ENCODE measurements around the gene PIAS1.
"Not testable (repeated sequence)": the region's sequence is repeated elsewhere in the genome, so short reads cannot be mapped to it uniquely, and the experiment has no call there.

The PIAS1 gene

DNA sequence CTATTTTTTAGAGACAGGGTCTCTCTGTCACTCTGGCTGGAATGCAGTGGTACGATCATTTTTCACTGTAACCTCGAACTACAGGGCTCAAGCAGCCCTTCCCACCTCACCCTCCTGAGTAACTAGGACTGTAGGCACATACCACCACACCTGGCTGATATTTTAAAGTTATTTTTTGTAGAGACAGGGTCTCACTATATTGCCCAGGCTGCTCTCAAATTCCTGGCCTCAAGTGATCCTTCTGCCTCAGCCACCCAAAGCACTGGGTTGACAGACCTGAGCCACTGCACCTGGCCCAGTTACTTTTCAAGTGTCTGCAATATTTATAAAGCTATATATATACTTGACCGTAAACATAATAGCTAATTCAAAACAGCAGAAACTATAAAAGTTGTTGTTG is 75.0 kb downstream of the PIAS1 start:
- DNase-seq: no peak

DNA sequence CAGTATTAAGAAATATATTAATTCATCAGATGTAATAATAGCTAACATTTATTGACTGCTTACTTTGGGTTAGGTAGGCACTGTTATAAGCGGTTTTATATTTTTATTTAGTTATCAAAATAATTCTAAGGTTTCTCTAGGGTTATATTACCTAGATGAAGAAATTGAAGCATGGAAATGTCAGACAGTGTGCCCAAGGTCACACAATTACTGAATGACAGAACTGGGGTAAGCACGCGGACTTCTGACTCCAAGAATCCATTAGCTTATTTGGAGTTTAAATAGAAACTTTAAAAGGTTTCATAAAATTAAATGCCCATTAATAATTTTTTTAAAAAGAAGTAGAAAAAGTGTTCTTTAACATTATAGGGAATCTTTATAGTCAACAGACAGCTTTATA is 76.7 kb downstream of the PIAS1 start:
- no peak for DNase-seq

DNA sequence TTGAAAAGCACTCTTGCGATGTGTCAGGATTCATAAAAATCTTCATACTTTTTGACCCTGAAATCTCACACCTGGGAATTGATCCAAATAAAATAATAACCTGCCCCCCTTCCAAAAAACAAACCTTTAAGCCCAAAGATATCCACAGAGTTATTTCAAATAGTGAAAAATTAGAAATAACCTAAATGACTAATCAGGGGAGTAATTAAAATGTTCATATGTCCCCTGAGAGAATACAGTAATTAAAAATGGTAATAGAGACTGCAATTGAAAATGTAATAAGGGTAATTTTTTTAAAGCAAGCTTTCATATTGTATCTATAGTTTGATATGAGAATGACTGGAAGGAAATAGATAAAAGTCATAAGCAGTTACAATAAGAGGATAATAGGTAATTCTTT is 83.0 kb downstream of the PIAS1 start:
- no peak for DNase-seq

DNA sequence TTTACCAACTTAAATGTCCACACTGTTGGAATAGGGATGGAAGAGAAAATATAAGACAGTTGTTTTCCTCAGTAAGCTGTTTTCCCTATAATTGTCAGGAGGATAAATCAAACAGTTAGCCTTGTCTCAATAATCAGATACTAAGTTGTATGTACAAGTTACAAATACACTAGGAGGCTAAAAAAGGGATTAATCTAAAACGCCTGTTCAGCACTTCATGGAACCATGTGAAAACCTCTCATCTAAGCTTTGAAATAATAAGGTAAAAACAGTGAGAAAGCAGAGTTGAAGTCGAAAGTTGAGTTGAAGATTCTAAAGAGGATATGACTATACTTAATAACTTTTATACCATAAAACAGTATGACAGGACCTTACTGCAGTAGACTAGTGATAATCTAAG is 89.0 kb downstream of the PIAS1 start:
- no peak for DNase-seq

DNA sequence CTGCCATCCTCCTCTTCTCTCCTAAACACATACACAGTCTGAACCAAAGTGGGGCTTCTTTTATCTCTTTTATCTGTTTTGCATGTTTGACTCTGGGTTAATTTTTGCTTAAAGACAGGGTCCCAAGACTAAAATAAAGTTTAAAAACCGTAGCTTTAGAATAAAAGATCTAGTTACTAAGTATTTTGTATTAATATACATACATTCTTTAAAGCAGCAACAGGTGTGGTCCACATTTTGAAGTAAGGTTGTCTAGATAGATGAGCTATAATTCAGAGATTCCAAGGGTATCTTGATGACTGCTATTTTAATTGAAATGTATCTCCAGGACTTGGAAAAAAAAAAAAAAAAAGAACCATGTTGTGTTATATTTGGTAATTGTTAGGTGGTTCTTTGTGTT is 89.7 kb downstream of the PIAS1 start:
- no peak for DNase-seq

DNA sequence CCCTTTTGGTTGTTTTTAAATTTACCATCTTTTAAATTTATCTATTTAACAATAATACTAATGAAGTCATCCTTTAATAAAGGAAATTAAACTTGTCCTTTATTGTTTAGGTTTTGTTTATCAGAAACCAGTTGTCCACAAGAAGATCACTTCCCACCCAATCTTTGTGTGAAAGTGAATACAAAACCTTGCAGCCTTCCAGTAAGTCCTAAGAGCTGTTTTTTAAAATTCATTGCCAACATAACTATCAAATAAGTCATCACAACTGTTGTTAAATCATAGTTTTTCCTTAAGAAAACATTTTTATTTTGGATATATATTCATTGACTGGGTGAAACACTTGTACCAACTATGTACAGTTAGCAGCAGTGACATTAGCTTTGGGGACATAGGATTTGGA is 91.6 kb downstream of the PIAS1 start:
- DNase-seq: no peak

DNA sequence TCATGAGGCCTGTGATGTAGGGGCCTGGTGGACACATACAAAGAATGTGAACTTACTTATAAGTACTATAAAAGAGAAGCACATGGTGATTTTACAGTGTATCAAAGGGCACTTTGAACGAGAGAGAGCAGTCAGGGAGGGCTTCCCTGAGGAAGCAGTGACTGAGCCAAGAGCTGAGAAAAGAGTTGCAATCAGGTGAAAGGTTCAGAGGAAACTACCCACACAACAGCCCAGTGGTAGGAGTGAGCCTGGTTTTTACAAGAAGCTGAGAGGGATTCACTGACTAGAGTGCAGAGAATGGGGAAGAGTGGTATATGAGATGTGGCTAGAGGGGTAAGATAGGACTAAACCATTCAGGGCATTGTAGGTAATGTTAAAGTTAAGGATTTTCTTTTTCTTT is 93.9 kb downstream of the PIAS1 start:
- no peak for DNase-seq

DNA sequence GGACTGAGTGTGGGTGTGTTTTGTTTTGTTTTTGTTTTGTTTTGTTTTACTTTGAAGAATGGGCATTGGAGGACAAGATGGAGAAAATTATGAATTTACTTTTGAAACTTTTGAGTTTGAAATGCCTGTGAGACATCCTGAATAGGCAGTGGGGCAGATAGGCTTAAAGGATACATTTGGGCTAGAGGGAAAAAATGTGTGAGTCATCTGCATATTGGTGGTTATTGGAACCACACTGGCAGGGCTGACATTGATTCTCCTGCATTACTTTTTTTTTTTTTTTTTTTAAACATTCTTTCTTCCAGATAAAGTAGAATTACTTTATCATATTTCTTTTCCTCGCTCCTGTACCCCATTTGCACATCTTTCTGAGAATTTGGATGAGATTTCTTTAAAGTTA is 94.9 kb downstream of the PIAS1 start:
- DNase-seq: no peak

DNA sequence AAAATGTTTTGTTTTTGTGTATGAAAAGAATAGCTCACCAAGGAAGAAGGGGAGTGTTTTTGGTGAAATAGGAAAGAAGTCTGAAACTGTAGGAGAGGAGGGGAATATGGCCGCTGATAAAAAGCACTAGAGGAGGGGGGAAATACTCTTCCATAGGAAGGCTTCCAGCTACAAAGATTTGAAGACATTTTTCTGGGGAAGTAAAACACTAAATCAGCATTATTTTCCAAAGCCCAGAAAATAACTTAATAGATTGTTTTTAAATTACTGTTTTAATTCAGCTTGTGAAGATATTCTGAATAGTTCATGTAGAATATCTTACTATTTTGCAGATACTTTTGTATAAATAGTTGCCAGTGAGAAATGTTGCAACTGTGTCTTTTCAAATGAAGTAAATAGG is 96.1 kb downstream of the PIAS1 start:
- DNase-seq: no peak

DNA sequence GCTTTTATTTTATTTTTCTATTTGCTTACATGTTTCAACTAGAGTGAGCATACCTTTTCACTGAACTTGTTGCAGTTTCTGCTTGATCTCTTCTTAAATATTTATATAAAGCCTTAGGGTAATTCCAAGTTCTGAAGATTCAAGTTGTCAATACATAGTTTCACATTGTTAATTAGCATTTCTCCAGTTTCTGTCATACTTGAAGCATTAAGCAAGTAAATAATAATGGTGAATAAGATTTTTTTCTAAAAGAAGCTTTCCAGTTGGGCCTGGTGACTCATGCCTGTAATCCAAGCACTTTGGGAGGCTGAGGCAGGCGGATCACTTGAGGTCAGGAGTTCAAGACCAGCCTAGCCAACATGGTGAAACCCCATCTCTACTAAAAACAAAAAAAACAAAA is 97.2 kb downstream of the PIAS1 start:
- no peak for DNase-seq

DNA sequence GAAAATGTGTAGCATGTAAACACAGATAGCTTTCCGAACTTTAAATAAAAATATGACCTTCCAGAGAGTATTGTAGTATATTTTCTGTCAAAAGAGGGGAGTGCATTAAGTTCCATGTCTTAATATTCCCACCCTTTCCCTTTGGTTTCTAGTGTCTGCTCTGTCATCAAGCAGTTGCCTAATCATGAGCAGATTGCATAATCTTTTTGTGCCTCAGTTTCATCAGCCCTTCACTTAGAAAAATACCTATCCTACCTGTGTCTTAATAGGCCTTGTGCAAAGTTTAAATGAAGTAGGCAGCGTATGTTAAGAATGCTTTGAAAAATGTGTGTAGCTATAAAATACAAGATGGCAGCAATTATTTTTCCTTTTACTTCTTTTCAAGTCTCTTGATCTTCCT is 98.2 kb downstream of the PIAS1 start:
- no peak for DNase-seq

DNA sequence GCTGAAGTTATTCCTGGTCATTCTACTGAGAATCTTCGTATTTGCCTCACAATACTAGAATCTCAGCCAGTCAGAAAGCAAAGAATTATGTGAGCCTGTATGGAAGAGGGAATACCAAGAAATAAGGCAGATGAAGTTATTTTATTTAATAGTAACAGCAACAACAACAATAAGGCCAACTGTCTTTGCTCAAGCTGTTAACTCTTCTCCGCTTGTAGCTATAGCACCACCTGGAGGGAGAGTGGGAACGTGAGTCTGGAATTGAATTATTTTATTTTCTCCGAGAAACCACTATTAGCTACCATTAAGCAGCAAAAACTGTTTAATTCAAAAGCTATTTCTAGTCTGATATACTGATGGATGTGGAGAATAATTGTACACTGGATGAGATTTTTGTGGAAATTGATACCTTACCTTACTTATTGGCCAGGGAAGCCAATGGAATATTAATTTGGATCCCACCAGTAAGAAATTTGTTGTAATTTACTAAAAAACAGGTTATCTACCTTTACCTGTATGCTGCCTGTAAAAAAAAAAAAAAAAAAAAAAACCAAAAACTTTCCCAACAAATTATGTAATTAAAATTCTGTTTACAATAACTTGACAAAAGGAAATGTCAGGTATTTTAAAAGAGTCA is 100.9 kb downstream of the PIAS1 start:
- DNase-seq: peak; percentile 22

DNA sequence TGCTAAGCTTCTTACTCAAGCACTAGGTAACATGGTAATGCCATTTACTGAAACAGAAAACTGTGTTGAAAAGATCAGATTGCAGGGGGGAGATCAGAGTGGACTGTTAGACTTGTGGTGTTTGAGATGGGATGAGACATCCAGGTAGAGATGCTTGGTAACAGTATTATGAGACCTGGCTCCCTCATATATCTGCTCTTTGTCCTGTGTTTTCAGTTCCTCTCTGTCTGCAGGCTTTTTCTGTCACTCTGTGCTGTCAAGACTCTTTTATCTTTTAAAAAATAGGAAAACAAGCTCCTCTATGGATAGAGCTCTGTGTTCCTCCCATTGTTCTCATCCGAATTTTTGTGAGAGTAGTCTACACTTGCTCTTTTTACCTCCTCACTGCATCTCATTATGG is 103.0 kb downstream of the PIAS1 start:
- DNase-seq: no peak

DNA sequence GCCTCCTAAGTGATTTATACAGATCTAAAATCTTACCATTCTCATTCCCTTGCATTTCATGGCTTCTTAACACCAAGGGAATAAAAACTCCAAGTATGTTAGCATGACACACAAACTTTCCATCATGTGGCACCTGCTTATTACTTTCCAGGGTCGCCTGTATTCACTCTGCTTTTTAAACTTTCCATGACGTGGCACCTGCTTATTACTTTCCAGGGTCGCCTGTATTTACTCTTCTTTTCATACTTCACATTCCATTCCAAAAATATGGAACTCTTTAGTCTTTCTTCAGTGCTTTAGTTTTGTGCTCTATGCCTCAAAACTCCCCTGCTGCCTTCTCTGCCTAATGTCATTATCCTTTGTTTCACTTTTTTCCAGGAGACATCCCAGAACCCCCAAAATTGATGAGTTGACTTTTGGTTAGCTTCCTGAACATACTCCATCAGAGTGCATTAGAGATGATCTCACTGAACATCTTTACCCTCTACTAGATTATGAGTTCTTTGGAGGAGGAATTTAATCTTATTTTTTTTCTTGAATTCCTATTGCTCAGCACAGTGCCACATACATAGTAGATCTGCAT is 104.0 kb downstream of the PIAS1 start:
- no peak for DNase-seq

DNA sequence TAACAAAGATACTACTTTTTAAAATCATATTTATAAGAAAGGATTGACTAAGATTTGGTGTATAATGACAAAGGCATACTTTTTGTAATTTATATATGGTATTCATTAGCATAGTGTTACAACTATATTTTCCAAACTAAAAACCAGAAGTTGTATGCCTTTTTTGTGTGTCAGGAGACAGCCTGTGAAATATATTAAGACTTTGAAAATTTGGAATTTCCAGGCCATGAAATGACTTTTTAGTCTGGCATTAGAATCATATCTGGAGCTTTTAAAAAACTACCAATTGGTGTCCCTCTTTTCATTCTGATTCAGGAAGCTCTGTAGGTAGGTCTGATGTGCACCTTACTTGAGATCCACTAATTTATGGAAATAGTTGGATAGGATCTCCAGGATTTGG is 109.1 kb downstream of the PIAS1 start:
- no peak for DNase-seq

DNA sequence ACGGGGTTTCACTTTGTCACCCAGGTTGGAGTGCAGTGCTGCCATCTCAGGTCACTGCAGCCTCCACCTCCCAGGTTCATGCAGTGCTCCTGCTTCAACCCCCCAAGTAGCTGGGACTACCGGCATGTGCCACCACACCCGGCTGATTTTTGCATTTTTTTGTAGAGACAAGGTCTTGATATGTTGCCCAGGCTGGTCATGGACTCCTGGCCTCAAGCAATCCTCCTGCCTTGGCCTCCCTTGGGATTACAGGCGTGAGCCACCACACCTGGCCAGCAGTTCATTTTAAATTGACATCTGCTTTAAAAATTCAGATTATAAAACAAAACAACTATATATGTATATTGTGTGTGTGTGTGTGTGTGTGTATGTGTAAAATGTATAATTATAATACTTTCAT is 112.7 kb downstream of the PIAS1 start:
- DNase-seq: no peak

DNA sequence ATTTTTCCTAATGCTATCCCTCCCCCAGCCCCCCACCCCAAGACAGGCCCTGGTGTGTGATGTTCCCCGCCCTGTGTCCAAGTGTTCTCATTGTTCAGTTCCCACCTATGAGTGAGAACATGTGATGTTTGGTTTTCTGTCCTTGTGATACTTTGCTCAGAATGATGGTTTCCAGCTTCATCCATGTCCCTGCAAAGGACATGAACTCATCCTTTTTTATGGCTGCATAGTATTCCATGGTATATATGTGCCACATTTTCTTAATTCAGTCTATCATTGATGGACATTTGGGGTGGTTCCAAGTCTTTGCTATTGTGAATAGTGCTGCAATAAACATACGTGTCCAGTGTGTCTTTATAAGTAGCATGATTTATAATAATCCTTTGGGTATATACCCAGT is 117.9 kb downstream of the PIAS1 start:
- not testable (repeated sequence) for DNase-seq

DNA sequence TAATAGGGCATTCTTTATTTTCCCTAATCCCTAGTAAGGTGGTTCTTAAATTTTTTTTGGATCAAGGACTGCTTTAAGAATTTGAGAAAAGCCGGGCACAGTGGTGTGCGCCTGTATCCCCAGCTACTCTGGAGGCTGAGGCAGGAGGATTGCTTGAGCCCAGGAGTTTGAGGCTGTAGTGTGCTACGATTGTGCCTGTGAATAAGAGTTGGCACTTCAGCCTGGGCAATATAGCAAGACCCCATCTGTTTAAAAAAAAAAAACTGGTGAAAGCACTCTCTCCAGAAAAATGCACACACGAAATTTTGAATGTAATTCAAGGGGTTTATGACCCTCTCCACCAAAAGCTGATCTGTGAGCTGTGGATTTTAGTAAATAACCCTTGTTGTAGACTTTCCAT is 119.0 kb downstream of the PIAS1 start:
- no peak for DNase-seq

DNA sequence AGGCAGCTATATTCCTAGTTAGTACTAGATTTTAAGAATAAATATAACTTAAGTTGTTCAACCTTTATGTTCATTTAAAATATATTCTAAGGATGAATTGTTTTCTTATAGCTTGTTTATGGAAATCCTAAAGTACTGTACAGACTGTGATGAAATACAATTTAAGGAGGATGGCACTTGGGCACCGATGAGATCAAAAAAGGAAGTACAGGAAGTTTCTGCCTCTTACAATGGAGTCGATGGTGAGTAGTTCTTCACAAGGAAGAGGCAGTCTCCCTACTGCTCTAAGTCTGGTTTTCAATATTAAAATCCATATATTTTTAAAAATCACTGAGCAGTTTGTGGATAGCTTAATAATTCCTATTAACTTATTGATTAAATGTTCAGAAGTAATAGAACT is 121.4 kb downstream of the PIAS1 start:
- no peak for DNase-seq

DNA sequence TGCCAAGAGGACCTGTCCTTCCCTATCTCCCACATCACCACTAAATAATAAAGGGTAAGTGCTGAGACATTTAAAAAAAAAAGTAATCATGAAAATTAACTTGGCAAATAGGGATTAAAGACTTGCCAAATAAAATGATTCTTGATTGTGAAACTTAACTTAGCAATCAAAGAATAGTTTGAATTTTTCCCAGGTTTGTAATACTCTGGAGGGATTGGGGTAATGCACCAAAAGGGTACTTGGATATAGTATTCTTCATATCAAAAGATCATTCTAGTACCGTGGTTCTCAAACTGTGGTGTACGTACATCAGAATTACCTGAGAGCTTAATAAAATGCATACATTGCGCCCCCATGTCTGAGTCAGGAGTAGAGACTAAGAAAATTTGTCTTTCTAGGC is 122.5 kb downstream of the PIAS1 start:
- DNase-seq: no peak

DNA sequence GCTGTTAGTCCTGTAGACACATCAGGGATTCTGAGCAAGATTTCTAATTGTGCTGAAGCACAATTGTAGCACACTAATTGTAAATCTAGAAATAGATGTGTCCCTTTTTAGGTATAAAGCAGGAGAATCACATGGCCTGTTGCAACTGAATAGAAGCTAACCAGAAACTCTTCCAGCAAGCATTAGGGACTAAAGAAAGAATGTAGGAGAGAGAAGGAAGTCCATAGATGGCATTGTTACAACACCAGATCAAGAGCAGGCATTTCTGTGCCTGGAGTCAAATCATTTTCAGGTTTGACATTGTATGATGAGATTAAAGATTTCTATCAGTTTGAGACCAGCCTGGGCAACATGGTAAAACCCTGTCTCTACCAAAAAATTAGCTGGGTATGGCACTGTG is 123.6 kb downstream of the PIAS1 start:
- DNase-seq: no peak

DNA sequence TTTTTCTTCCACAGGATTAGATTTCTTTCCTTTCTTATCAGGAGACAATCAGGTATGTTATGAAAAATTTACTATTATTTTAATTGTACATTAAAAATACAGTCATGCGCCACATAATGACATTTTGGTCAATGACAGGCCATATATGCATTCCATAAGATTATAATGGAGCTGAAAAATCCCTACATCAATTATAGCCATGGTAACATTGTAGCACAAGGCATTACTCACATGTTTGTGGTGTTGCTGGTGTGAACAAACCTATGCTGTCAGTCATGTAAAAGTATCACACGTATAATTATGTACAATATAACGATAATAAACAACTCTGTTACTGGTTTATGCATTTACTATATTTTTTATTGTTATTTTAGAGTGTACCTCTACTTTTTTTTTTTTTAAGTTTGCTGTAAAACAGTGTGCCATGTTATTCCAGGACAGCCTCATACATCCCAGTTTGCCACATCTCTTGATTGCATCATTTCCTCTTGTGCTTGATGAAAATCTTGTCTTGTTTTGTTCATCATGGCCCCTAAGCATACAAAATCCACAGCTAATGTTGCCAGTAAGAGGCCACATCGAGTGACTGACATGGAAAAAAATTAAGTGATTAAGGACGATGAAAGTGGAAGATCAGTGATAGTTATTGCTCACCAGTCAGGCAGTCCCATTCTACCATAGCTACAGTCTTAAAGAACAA is 129.7 kb downstream of the PIAS1 start:
- DNase-seq: no peak

DNA sequence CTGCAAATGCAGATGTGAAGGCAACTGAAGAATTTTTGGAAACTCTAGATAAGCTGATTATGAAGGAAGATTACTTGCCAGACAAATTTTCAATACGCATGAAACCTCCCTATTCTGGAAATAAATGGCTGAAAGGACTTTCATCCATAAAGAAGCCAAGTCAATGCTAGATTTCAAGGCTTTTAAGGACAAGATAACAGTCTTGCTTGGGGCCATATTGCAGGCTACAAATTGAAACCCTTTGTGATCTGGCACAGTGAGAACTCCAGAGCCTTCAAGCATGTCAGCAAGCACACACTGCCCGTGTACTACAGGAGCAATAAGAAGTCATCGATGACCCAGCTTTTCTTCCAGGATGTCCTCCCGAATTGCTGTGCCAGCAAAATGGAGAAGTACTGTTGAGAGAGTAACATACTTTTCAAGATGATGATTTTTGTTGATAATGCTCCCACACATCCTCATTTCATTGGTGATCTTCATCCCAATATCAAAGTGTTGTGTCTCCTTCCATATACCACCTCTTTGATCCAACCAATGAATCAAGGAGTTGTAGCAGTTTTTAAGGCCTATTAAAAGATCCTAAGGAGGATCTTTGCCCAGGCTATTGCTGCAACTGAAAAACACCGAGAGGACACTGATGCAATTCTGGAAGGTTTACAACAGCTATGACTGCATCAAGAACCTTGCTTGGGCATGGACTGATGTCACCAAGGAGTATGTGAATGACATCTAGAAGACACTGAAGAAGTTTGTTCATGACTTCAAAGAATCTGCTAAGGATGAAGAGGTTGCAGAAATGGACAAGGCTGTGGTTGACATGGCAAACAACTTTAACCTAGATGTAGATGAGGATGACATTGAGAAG is 130.7 kb downstream of the PIAS1 start:
- no peak for DNase-seq
